ENCODE data around the gene SLC6A6.

The SLC6A6 gene

GRCh38 chr3:14379843-14380242 is 22.6 kb upstream of the SLC6A6 start:
- no peaks in the 10 kb centered on the region for H3K4me1 ChIP-seq
- no peak overlapping the region for H3K4me3 ChIP-seq (ENCODE audit: low read depth, low read length)
- no peaks in the 10 kb centered on the region for H3K27me3 ChIP-seq
- TF ChIP-seq CTCF (IDR thresholded peaks at IDR 0.05; ENCODE audit: low read depth, low read length): no peak
- H3K9me3 ChIP-seq: no peaks in the 10 kb centered on the region
- DNase-seq: no peak
- H3K36me3 ChIP-seq: no peaks in the 10 kb centered on the region

DNA sequence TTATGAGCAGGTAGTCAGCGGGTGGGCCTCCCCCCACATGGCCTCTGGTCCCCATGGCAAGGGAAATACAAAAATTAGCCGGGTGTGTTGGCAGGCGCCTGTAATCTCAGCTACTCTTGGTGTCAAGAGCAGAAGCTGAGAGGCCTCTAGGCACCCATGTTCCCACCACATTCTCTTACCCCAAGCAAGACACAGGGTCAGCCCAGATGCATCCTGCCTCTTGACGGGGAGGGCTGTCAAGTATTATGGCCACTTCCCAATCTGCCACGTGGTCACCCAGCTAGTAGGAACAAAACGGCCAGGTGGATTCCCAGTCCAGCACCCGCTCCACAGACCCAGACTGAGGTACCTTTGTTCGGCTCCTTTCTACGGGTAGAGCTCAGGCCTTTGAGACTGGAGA is 16.2 kb upstream of the SLC6A6 start:
- DNase-seq: no peak
- H3K36me3 ChIP-seq: no peaks in the 10 kb centered on the region
- no peaks in the 10 kb centered on the region for H3K27me3 ChIP-seq
- TF ChIP-seq CTCF (IDR thresholded peaks at IDR 0.05; ENCODE audit: low read depth, low read length): no peak
- no peaks in the 10 kb centered on the region for H3K9me3 ChIP-seq
- H3K4me1 ChIP-seq: no peaks in the 10 kb centered on the region
- no peak overlapping the region for H3K4me3 ChIP-seq (ENCODE audit: low read depth, low read length)

DNA sequence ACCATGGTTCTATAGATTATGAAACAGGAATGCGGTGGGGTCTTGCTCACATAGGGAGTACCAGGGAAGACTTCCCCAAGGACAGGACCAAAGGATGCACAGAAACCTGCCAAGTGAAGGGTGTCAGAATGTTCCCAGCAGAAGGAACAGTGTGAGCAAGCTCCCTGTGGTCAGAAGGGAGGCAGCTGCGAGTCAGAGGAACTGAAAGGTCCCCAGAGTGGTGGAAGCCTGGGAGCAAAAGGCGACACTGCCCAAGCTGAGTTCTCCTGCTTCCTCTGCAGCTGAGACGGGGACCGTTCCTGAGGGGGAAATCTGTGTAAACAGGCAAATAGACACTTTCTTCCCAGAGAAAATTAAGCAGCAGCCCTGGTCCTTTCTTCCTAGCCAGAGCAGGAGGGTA is 14.2 kb upstream of the SLC6A6 start:
- H3K4me3 ChIP-seq (ENCODE audit: low read depth, low read length): no peak overlapping the region
- no peaks in the 10 kb centered on the region for H3K36me3 ChIP-seq
- TF ChIP-seq CTCF (IDR thresholded peaks at IDR 0.05; ENCODE audit: low read depth, low read length): no peak
- H3K27me3 ChIP-seq: no peaks in the 10 kb centered on the region
- no peaks in the 10 kb centered on the region for H3K4me1 ChIP-seq
- no peak for DNase-seq
- no peaks in the 10 kb centered on the region for H3K9me3 ChIP-seq

- Histone ChIP-seq H3K4me3 (ENCODE audit: low read depth, low read length) (no peak overlapping the region), H3K27me3 (no peaks in the 10 kb centered on the region), H3K36me3 (no peaks in the 10 kb centered on the region), H3K9me3 (no peaks in the 10 kb centered on the region), H3K4me1 (no peaks in the 10 kb centered on the region)
- no peak for DNase-seq
- no peak for TF ChIP-seq CTCF (IDR thresholded peaks at IDR 0.05; ENCODE audit: low read depth, low read length)
Measured at GRCh38 chr3:14389166-14389606, 13.2 kb upstream of the SLC6A6 start.

- Histone ChIP-seq H3K36me3 (no peaks in the 10 kb centered on the region), H3K27me3 (no peaks in the 10 kb centered on the region), H3K4me1 (no peaks in the 10 kb centered on the region), H3K4me3 (ENCODE audit: low read depth, low read length) (no peak overlapping the region), H3K9me3 (no peaks in the 10 kb centered on the region)
- DNase-seq: no peak
- no peak for TF ChIP-seq CTCF (IDR thresholded peaks at IDR 0.05; ENCODE audit: low read depth, low read length)
Measured at GRCh38 chr3:14389716-14390115, 12.7 kb upstream of the SLC6A6 start.

GRCh38 chr3:14391033-14391432 is 11.4 kb upstream of the SLC6A6 start:
- Histone ChIP-seq H3K36me3 (no peaks in the 10 kb centered on the region), H3K9me3 (no peaks in the 10 kb centered on the region), H3K4me3 (ENCODE audit: low read depth, low read length) (no peak overlapping the region), H3K27me3 (no peaks in the 10 kb centered on the region), H3K4me1 (no peaks in the 10 kb centered on the region)
- no peak for DNase-seq
- TF ChIP-seq CTCF (IDR thresholded peaks at IDR 0.05; ENCODE audit: low read depth, low read length): no peak

All from BE2C (cell line).